Endodermal cell (in vitro differentiated cells): ENCODE measurements around the gene CACNA1A. TPM values are rescaled to one million over a fixed set of nuclear protein-coding genes. Genes with fewer than 3 reads are reported as not detected.

Source experiments
- DNase-seq: peaks from one replicate; pipeline ENCODE4 v3.0.0-alpha.2; 2017
- H3K27ac ChIP-seq: 2 replicates; pipeline ENCODE4 v1.5.1; 2013; ENCODE audit warnings: mild to moderate bottlenecking, low read depth, low read length, moderate library complexity
- H3K27me3 ChIP-seq: 2 replicates; pipeline ENCODE4 v1.6.1; 2013; ENCODE audit warnings: mild to moderate bottlenecking, low read length, moderate library complexity; ENCODE audit not compliant: insufficient read depth, control insufficient read depth, poor library complexity, severe bottlenecking
- H3K36me3 ChIP-seq: 2 replicates; pipeline ENCODE4 v1.7.0; 2013; ENCODE audit warnings: mild to moderate bottlenecking, low read length, moderate library complexity; ENCODE audit not compliant: control insufficient read depth, insufficient read depth
- H3K4me1 ChIP-seq: one replicate; pipeline ENCODE4 v1.7.0; 2013; ENCODE audit warnings: low read length; ENCODE audit not compliant: control insufficient read depth, insufficient read depth
- H3K4me3 ChIP-seq: 2 replicates; pipeline ENCODE4 v1.5.1; 2013; ENCODE audit warnings: mild to moderate bottlenecking, low read length, moderate library complexity
- H3K9ac ChIP-seq: 2 replicates; pipeline ENCODE4 v1.6.1; 2013; ENCODE audit warnings: mild to moderate bottlenecking, low read length, moderate library complexity; ENCODE audit not compliant: poor library complexity, severe bottlenecking; ENCODE audit errors: extremely low read depth
- H3K9me3 ChIP-seq: 2 replicates; pipeline ENCODE4 v1.6.1; 2013; ENCODE audit warnings: mild to moderate bottlenecking, low read length, moderate library complexity; ENCODE audit not compliant: control insufficient read depth
- H3K27ac Mint-ChIP-seq: 2 replicates; pipeline ENCODE4 v1.8.0; 2020; ENCODE audit warnings: mixed read lengths
- H3K27me3 Mint-ChIP-seq: 2 replicates; pipeline ENCODE4 v1.8.0; 2021; ENCODE audit warnings: mild to moderate bottlenecking, mixed read lengths; ENCODE audit not compliant: insufficient read depth
- H3K36me3 Mint-ChIP-seq: 2 replicates; pipeline ENCODE4 v1.8.0; 2020; ENCODE audit warnings: low read depth, mixed read lengths
- H3K4me1 Mint-ChIP-seq: 2 replicates; pipeline ENCODE4 v1.8.0; 2020; ENCODE audit warnings: mixed read lengths
- H3K4me3 Mint-ChIP-seq: 2 replicates; pipeline ENCODE4 v1.8.0; 2020; ENCODE audit warnings: mild to moderate bottlenecking, moderate library complexity, mixed read lengths
- H3K9me3 Mint-ChIP-seq: 2 replicates; pipeline ENCODE4 v1.8.0; 2020; ENCODE audit warnings: mild to moderate bottlenecking, mixed read lengths
- WGBS, 2 experiments: methylation state at CpG; one replicate each; pipeline versions ENCODE4 v1.1.5 to v1.1.7; 2013; ENCODE audit warnings: missing lambda C conversion rate in 2 of 2, mixed read lengths in 1 of 2; ENCODE audit not compliant: insufficient coverage in 1 of 2, insufficient read length in 1 of 2; 5-methylcytosine and 5-hydroxymethylcytosine counted together
- total RNA-seq, 2 donors: library from RNA; stranded (reverse); fragmentation: NEBNext Ultra II Directional in 1 of 2; extraction: Animal tissue kit (Norgen Biotek cat#: 25700) in 1 of 2; gene quantifications; 2 replicates in 1 of 2; 3 replicates in 1 of 2; pipeline ENCODE4 v1.2.1, GENCODE V29; 2021
- TF ChIP-seq, protein P1 (sequence below): fragments of 200-600 bp; sonication (generic); conservative IDR thresholded peaks from 2 replicates; pipeline ENCODE4 v1.5.0; 2021; ENCODE audit warnings: antibody characterized with exemption, mild to moderate bottlenecking

CACNA1A gene
- total RNA-seq, 2 donors from 2014 or later = 8.0 to 10.6 TPM

DNA sequence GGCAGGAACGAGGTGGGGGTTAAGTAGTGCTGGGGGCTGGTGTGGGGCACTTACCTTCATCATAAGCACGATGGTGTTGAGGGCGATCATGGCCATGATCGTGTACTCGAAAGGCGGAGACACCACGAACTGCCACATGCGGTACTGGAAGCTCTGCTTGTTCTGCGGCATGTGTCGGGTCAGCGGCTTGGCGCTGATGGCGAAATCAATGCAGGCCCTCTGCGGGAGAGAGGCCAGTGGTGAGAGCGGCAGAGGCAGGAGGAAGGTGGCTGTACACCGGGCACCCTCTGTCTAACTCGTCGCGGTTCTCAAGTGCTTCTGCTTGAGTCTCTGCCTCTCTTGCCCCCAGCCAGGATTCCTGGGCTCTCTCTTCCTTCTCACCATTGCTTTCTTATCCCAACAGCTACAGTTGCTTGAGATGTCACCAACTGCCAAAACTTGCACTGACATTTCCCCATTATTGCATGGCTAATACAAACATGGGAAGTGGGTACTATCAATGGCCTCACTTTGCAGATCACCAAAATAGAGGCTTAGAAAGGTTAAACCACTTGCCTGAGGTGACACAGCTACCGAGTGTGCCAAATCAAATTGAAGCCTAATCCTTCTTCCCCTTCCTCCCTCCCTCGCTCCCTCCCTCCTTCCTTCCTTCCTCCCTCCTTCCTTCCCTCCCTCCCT is 251.1 kb downstream of the CACNA1A start:
- Histone ChIP-seq H3K27me3 (no peaks in the 10 kb centered on the region), H3K9me3 (peaks cover 8% of the 10 kb centered on the region), H3K9ac (no peak overlapping the region), H3K36me3 (no peaks in the 10 kb centered on the region), H3K4me1 (no peaks in the 10 kb centered on the region), H3K4me3 (no peak overlapping the region), H3K27ac (no peak overlapping the region)
- no peak for DNase-seq
- no peaks in the 10 kb centered on the region for H3K27me3 Mint-ChIP-seq
- H3K4me1 Mint-ChIP-seq = no peaks in the 10 kb centered on the region
- peaks cover 9% of the 10 kb centered on the region for H3K36me3 Mint-ChIP-seq
- H3K27ac Mint-ChIP-seq = no peak overlapping the region
- H3K4me3 Mint-ChIP-seq = no peak overlapping the region
- WGBS, 2 experiments = 91 to 94% methylated on average over 16 to 21 of the region's 21 CpGs
- TF ChIP-seq, protein P1, sequence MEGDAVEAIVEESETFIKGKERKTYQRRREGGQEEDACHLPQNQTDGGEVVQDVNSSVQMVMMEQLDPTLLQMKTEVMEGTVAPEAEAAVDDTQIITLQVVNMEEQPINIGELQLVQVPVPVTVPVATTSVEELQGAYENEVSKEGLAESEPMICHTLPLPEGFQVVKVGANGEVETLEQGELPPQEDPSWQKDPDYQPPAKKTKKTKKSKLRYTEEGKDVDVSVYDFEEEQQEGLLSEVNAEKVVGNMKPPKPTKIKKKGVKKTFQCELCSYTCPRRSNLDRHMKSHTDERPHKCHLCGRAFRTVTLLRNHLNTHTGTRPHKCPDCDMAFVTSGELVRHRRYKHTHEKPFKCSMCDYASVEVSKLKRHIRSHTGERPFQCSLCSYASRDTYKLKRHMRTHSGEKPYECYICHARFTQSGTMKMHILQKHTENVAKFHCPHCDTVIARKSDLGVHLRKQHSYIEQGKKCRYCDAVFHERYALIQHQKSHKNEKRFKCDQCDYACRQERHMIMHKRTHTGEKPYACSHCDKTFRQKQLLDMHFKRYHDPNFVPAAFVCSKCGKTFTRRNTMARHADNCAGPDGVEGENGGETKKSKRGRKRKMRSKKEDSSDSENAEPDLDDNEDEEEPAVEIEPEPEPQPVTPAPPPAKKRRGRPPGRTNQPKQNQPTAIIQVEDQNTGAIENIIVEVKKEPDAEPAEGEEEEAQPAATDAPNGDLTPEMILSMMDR = no peak
- H3K9me3 Mint-ChIP-seq = peaks cover 13% of the 10 kb centered on the region

DNA sequence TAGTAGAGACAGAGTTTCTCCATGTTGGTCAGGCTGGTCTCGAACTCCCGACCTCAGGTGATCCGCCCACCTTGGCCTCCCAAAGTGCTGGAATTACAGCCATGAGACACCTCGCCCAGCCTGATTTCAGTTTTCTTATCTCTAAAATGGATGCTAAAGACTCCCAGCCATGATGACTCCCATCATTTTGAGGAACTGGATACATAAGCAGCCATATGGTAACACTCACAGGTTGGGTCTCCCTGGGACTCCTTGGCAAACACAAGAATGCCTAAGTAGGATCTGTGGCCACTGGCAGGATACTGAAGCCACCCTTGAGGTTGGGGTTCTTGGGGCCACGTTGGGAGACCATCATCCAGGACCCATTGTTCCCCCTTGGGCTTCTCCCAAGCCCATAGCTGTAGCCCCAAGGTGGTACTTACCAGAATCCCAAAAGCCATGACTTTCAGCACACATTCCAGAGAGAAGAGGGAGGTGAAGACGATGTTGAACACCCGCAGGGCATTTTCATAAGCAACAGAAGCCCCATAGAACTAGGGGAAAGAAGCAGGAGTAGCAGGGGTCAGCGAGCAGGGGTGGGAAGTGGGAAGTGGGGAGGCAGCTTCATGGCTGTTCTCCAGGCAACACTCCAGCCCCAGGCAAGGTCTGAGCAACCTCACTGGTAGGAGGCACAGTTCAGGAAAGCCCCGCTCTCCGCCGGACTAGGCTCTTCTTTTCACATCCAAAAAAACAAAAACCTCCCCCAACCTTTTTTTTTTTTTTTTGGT is 253.5 kb downstream of the CACNA1A start:
- whole genome bisulfite sequencing, 2 experiments = 90 to 100% methylated on average over 2 to 11 of the region's 11 CpGs
- H3K4me1 ChIP-seq = no peaks in the 10 kb centered on the region
- H3K9ac ChIP-seq = no peak overlapping the region
- Mint-ChIP-seq H3K4me1 (no peaks in the 10 kb centered on the region), H3K27ac (no peak overlapping the region), H3K4me3 (no peak overlapping the region), H3K9me3 (peaks cover 14% of the 10 kb centered on the region), H3K36me3 (peaks cover 9% of the 10 kb centered on the region), H3K27me3 (no peaks in the 10 kb centered on the region)
- H3K27ac ChIP-seq = no peak overlapping the region
- no peaks in the 10 kb centered on the region for H3K36me3 ChIP-seq
- H3K4me3 ChIP-seq = no peak overlapping the region
- H3K9me3 ChIP-seq = peaks cover 8% of the 10 kb centered on the region
- DNase-seq = no peak
- TF ChIP-seq, protein P1 = no peak
- no peaks in the 10 kb centered on the region for H3K27me3 ChIP-seq

DNA sequence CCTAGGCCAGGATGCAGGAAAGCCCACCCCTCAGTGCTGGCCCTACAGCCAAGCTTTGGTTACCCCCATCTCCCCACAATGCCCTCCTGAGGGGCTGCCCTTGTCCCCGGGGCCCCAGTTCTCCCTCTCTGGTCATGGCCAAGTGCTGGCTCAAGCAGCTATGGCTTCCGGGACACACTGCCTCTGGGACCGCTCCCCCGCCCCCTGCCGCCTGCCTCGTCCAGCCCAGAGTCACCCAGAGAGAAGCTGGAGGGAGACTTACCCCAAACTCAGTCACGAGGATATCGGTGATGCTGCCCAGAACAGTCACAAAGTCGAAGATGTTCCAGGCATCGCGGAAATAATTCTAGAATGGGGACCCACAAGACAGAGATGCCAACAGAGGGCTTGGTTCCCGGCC is 261.4 kb downstream of the CACNA1A start:
- no peak overlapping the region for H3K27ac ChIP-seq
- H3K9me3 ChIP-seq = no peaks in the 10 kb centered on the region
- DNase-seq = no peak
- no peak overlapping the region for H3K4me3 ChIP-seq
- Mint-ChIP-seq H3K27me3 (no peaks in the 10 kb centered on the region), H3K4me1 (no peaks in the 10 kb centered on the region), H3K27ac (no peak overlapping the region), H3K9me3 (peaks cover 7% of the 10 kb centered on the region), H3K4me3 (no peak overlapping the region), H3K36me3 (no peaks in the 10 kb centered on the region)
- no peaks in the 10 kb centered on the region for H3K27me3 ChIP-seq
- TF ChIP-seq, protein P1 = no peak
- WGBS, 2 experiments = 88 to 89% methylated on average over 9 to 12 of the region's 12 CpGs
- H3K9ac ChIP-seq = no peak overlapping the region
- H3K4me1 ChIP-seq = no peaks in the 10 kb centered on the region
- no peaks in the 10 kb centered on the region for H3K36me3 ChIP-seq
